Skeletal muscle tissue (tissue), 4 donors: ENCODE measurements around the gene SMAD3. TPM values are rescaled to one million over a fixed set of nuclear protein-coding genes. Genes with fewer than 3 reads are reported as not detected.

Experiments used
- H3K27ac ChIP-seq: one replicate; pipeline ENCODE4 v1.7.0; 2013; ENCODE audit warnings: mild to moderate bottlenecking, low read depth, low read length, inconsistent platforms
- H3K27me3 ChIP-seq, 3 donors: one replicate each; pipeline ENCODE4 v1.7.0; 2013; ENCODE audit warnings: low read length in 3 of 3; ENCODE audit not compliant: control insufficient read depth in 3 of 3, insufficient read depth in 3 of 3
- H3K36me3 ChIP-seq, 3 donors: one replicate each; pipeline ENCODE4 v1.7.0; 2013; ENCODE audit warnings: low read length in 3 of 3; ENCODE audit not compliant: control insufficient read depth in 3 of 3, insufficient read depth in 3 of 3
- H3K4me1 ChIP-seq, 3 donors: one replicate each; pipeline ENCODE4 v1.7.0; 2013; ENCODE audit warnings: low read length in 3 of 3, mild to moderate bottlenecking in 3 of 3; ENCODE audit not compliant: control insufficient read depth in 3 of 3, insufficient read depth in 3 of 3
- H3K4me3 ChIP-seq, 3 donors: one replicate each; pipeline ENCODE4 v1.7.0; 2013; ENCODE audit warnings: low read length in 3 of 3
- H3K9ac ChIP-seq, 3 donors: one replicate each; pipeline ENCODE4 v1.7.0; 2013; ENCODE audit warnings: low read length in 3 of 3, mild to moderate bottlenecking in 3 of 3, moderate library complexity in 2 of 3, low read depth in 1 of 3
- H3K9me3 ChIP-seq, 3 donors: one replicate each; pipeline ENCODE4 v1.7.0; 2013; ENCODE audit warnings: low read length in 3 of 3; ENCODE audit not compliant: control insufficient read depth in 3 of 3
- total RNA-seq: library from RNA; depleted of rRNA; stranded (reverse); fragments of >200 nt; gene quantifications from one replicate; pipeline ENCODE4 v1.2.3, GENCODE V29; 2014
- donor health status: Osteomylitis.

The SMAD3 gene
- total RNA-seq, 1 donor from 2014 or later, result 17.2 TPM

DNA sequence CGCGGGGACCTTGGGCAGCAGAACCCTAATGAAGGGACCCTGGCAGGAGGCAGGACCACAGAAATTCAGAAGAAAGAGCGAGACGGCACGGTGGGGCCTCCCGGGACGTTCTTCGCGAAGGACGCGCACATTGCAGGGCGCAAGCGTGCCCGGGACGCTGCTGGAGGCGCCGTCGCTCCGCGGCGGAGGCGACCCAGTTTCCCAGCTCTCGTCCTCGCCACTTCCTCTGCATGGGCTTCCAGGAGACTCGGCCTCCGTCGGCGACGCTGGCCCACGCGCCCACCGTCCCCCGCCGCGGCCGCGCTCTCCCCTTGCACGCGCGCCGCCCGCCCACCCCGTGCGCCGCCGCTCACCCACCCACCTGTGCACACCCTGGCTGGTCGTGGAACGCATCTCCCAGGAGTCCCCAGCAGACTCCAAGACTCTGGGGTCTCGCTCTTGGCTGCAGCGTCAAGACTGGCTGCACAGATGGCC is 31.8 kb upstream of the SMAD3 start:
- H3K9me3 ChIP-seq, result no peaks in the 10 kb centered on the region
- no peak overlapping the region for H3K27ac ChIP-seq
- peaks cover 8 to 13% (median 10%) of the 10 kb centered on the region in 3 donors for H3K4me1 ChIP-seq

DNA sequence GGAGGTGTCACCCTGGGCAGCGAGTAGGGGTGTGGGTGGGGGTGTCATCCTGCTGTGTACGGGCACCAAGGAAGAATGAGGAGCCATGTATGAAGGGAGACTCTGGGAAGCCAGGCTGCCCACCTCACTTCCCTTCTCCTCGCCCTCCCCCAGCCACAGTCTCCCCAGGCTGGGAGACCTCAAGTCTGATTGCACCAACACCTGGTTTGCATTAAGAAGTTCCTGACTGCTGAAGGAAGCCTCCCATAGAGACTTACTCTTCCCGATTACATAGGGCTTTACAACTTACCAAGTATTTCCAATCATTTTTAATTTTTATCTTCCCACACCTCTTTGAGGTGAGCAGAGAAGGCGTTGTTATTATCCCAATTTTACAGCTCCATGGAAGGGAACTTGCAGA is 29.5 kb upstream of the SMAD3 start:
- Histone ChIP-seq H3K4me1 (peaks cover 8 to 13% (median 10%) of the 10 kb centered on the region in 3 donors), H3K27ac (no peak overlapping the region), H3K36me3 (no peaks in the 10 kb centered on the region), H3K4me3 (no peak overlapping the region), H3K9me3 (no peaks in the 10 kb centered on the region), H3K27me3 (peaks cover 0 to 5% (median 0%) of the 10 kb centered on the region in 3 donors), H3K9ac (no peak overlapping the region)

More for the DNA sequence above, 31.8 kb upstream of the SMAD3 start:
- Histone ChIP-seq H3K36me3 (no peaks in the 10 kb centered on the region), H3K9ac (peak overlapping the region in 2 of 3 donors; percentile 45 to 71), H3K4me3 (peak overlapping the region; percentile 55 to 63 (median 56)), H3K27me3 (peaks cover 0 to 5% (median 0%) of the 10 kb centered on the region in 3 donors)

DNA sequence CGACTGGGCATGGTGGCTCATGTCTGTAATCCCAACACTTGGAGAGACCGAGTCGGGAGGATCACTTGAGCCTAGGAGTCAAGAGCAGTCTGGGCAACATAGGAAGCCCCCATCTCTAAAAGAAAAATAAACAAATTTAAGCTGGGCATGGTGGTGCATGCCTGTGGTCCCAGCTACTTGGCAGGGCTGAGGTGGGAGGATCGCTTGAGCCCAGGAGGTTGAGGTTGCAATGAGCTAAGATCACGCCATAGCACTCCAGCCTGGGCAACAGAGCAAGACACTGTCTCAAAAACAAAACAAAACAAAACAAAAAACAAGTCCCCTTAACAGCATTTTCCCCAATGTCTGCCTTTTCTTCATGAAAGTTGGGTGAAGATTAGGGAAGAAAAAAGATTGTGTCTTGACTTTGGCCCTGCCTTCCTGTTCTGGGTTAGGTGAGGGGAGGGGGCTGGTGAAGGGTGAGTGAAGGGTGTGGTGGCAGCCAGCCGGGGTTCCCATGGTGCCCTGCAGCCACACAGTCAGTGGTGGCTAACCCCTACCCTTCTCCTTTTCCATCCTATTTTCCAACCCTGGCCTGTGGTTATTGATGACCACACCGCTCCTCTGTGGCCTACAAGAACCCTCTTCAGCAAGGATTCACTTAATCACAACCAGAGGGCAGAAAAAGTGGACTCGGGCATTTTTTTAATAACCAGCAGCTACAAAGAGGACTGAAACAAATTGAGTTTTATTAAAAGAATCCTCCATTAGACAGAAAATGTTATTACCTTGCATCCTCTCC is 28.4 kb upstream of the SMAD3 start:
- peaks cover 0 to 5% (median 0%) of the 10 kb centered on the region in 3 donors for H3K27me3 ChIP-seq
- no peaks in the 10 kb centered on the region for H3K9me3 ChIP-seq
- H3K36me3 ChIP-seq, result no peaks in the 10 kb centered on the region
- H3K9ac ChIP-seq, result no peak overlapping the region
- no peak overlapping the region for H3K4me3 ChIP-seq
- no peak overlapping the region for H3K27ac ChIP-seq
- peaks cover 8 to 13% (median 10%) of the 10 kb centered on the region in 3 donors for H3K4me1 ChIP-seq

DNA sequence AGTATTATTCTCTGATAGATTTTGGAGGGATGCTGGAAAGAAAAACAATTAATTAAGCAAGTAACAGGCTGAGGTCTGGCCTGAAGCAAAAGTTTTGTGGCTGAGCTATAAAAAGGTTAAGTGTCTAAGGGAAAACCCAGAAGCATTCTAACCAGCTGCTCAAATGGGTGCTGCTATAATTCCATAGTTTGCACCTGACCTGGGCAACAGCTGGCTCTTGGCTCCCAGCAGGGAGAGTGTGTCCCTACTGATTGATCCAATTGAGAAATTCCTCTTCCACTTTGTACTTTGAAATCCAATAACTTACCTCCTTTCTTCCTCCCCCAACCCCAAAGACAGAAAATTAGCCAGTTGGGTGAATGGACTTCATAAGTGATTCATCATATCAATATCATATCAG is 27.7 kb upstream of the SMAD3 start:
- Histone ChIP-seq H3K9ac (no peak overlapping the region), H3K36me3 (no peaks in the 10 kb centered on the region), H3K27ac (no peak overlapping the region), H3K9me3 (no peaks in the 10 kb centered on the region), H3K4me3 (no peak overlapping the region), H3K27me3 (peaks cover 0 to 5% (median 0%) of the 10 kb centered on the region in 3 donors), H3K4me1 (peaks cover 8 to 13% (median 10%) of the 10 kb centered on the region in 3 donors)

DNA sequence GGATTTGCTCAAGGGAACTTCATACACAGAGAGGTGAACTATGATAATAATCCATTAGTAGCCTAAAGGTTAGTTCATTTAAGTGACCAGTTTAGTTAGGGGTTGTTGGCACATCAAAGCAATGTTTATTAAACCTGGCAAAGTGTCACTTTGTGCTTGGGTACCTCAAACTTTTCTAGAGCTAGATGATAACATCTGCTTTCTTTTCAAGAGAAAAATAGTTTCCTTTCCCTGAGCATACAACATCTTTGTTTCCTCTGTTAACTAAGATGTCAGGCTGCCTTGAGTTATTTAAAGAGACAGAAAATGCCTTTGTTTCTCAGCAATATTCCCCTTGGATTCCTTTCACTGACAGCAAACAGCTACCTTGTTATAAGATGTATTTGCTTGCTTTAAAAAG is 26.7 kb upstream of the SMAD3 start:
- no peak overlapping the region for H3K9ac ChIP-seq
- H3K4me3 ChIP-seq, result no peak overlapping the region
- H3K9me3 ChIP-seq, result no peaks in the 10 kb centered on the region
- peaks cover 3 to 6% (median 3%) of the 10 kb centered on the region in 3 donors for H3K4me1 ChIP-seq
- no peak overlapping the region for H3K27ac ChIP-seq
- no peaks in the 10 kb centered on the region for H3K36me3 ChIP-seq
- no peaks in the 10 kb centered on the region for H3K27me3 ChIP-seq

DNA sequence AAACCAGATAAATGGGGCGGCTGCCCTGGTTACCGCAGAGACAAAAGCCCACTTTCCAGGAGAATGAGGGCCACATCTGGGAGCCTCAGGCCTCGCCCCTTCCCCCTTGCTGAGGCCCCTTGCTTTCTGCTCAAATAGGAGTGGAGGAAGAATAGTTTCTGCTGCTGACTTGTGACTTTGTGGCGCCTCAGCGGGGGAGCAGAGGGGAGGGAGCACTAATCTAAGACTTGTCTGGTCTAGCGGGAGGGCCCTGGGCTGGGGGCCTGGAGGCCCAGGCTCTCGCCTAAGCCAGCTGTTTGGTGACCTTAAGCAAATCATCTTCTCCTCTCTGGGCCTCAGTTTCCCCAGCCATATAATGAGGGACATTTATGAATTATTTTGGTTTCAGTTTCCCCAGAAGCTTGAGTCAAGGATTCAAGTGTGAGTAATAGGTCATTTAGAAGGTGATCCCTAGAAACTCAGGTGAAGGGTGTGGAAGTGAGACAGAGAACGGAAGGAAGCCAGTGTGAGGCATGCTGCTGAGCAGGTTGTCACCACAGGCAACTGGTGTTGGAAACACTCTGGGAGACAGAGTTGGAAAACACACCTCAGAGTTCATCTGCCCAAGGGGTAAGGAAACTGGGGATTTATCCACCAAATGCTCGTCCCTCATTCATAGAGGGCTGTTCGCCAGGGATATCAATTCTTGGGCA is 25.9 kb upstream of the SMAD3 start:
- H3K9ac ChIP-seq, result no peak overlapping the region

DNA sequence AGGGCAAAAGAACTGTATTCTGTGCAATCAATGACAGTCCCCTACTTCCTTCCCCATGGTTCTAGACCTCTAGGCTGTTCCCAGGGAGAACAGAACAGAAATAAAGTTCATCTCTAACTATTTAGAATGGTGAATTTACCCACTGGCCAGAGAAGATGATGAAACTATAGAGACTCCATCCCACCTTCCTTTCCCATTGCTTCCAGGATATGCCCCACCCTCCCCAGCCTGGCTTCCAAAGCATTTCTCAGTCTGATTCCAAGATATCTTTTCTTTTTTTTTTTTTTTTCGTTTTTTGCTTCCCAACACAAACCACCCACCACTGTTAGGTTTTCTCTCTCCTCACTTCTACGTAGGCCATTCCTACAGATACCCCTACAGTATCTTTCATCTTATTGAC is 25.1 kb upstream of the SMAD3 start:
- H3K4me1 ChIP-seq, result peaks cover 5 to 12% (median 8%) of the 10 kb centered on the region in 3 donors
- no peak overlapping the region for H3K9ac ChIP-seq
- no peaks in the 10 kb centered on the region for H3K9me3 ChIP-seq
- no peaks in the 10 kb centered on the region for H3K27me3 ChIP-seq
- no peaks in the 10 kb centered on the region for H3K36me3 ChIP-seq
- H3K4me3 ChIP-seq, result no peak overlapping the region
- H3K27ac ChIP-seq, result no peak overlapping the region

More for the DNA sequence above, 25.9 kb upstream of the SMAD3 start:
- Histone ChIP-seq H3K4me3 (no peak overlapping the region), H3K36me3 (no peaks in the 10 kb centered on the region), H3K27ac (no peak overlapping the region), H3K4me1 (peaks cover 4 to 10% (median 6%) of the 10 kb centered on the region in 3 donors), H3K9me3 (no peaks in the 10 kb centered on the region), H3K27me3 (no peaks in the 10 kb centered on the region)

DNA sequence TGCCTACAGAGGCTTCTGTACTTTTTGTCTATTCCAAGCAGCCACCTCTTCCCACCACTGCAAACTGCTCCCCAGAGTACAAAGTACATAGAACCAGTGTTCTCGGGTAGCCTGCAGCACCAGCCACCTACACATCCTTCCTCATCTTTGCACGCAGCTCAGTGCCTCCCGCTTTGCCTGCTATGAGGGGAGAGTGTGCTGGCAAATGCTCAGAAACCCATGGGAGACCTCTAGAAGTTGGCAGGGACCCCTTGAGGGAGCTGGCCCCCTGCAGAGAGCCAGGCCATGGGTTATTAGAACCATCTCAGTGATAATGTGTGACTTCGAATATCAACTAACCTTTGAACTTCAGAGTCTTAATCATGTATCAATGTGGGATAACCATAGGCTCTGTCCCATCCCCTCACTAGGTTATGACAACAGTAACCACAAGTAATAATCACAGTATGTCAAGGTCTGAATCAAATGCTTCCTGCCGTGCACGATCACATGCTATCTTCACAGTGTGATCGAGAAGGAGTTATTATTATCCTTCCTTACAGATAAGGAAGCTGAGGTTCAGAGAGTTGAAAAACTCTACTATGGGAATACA is 22.8 kb upstream of the SMAD3 start:
- Histone ChIP-seq H3K27me3 (no peaks in the 10 kb centered on the region), H3K27ac (no peak overlapping the region), H3K9me3 (no peaks in the 10 kb centered on the region), H3K4me3 (no peak overlapping the region), H3K36me3 (no peaks in the 10 kb centered on the region), H3K4me1 (peaks cover 5 to 9% (median 8%) of the 10 kb centered on the region in 3 donors), H3K9ac (no peak overlapping the region)

DNA sequence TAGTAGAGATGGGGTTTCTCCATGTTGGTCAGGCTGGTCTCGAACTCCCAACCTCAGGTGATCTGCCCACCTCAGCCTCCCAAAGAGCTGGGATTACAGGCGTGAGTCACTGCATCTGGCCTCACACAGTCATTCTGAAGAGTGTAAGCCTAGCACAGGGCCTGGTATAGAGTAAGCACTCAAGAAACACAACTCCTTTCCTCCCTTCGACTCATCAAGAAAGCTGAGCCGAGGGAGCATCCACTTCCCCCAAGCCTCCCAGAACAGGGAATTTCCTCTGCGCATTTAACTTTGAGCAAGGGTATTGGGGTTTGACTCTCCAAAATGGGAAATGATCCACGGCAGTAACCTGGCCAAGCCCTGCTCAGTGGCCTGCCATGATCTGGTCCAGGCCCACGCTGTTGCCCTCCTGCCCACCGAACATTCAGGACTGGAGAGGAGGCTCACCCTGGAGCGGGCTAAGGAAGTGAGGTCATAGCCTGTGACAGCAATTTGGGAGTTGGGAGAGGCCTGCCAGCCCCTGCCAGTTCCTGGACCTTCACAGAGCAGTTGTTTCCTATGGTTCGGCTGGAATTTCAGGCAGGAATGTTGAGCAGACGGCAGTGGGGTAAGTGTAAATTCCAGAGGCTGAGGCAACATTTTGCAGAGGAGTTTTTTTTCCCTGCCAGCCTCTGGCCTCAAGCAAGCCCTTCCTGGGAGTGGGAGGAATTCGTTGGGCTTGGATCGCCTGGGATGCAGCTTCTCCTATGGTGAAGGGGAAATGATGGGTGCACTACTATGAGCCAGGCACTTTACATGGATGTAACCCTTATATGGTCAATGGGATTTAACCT is 21.2 kb upstream of the SMAD3 start:
- H3K27me3 ChIP-seq, result no peaks in the 10 kb centered on the region
- no peaks in the 10 kb centered on the region for H3K9me3 ChIP-seq
- H3K27ac ChIP-seq, result peak overlapping the region; percentile 43
- peak overlapping the region in 1 of 3 donors; percentile 22 for H3K4me3 ChIP-seq
- no peaks in the 10 kb centered on the region for H3K36me3 ChIP-seq
- peaks cover 8 to 21% (median 16%) of the 10 kb centered on the region in 3 donors for H3K4me1 ChIP-seq
- H3K9ac ChIP-seq, result peak overlapping the region in 1 of 3 donors; percentile 68
